Middle frontal gyrus (tissue), 1 donor: ENCODE results near the gene MATCAP1.

Experiments
- DNase-seq: peaks from one replicate; pipeline ENCODE4 v3.0.0-alpha.2; 2015; ENCODE audit warnings: low spot score; ENCODE audit errors: extremely low spot score

The MATCAP1 gene

GRCh38 chr16:67191411-67191994, 7.7 kb upstream of the MATCAP1 start:
- DNase-seq = no peak

DNA sequence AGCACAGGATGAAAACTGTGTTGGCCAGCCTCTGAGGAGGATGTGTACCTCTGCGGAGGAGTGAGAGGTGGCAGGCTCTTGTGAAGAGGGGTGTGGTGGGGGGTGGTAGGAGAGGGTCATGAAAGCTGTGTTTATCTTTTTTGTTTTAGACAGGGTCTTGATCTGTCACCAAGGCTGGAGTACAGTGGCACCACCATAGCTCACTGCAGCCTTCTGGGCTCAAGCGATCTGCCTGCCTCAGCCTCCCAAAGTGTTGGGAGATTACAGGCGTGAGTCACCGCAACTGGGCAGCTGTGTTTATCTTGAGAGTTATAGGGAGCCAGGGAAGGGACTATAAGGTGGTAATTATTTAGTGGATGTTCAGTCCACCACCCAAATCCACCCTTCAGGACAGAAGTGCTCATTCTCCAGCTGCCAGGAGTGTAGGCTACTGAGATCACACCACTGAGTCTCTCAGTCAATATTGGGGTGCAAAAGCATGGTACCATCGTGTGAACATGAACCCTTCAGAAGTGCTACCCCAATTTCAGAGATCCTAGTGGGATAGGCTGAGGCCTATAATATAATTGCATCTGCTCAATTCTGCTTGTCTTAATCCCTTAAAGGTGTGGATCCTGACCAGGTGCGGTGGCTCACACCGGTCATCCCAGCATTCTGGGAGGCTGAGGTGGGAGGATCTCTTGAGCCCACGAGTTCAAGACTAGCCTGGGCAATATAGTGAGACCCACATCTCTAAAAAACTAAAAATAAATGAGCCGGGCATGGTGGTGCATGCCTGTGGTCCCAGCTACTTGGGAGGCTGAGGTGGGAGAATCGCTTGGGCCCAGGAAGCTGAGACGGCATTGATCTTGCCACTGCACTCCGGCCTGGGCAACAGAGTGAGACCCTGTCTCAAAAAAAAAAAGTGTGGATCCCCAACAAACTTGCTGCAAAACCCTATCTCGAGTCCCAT, 7.0 kb upstream of the MATCAP1 start:
- no peak for DNase-seq

- no peak for DNase-seq
These were observed 6.3 kb upstream of the MATCAP1 start, which contains the start of gene EXOC3L1 for GRCh38 chr16:67190041-67190440. TSS of gene EXOC3L1 (minus strand) at chr16:67190136. CDS start at chr16:67189676, 460 bp downstream.

- no peak for DNase-seq
These were observed 5.0 kb upstream of the MATCAP1 start for GRCh38 chr16:67188798-67189197.

DNA sequence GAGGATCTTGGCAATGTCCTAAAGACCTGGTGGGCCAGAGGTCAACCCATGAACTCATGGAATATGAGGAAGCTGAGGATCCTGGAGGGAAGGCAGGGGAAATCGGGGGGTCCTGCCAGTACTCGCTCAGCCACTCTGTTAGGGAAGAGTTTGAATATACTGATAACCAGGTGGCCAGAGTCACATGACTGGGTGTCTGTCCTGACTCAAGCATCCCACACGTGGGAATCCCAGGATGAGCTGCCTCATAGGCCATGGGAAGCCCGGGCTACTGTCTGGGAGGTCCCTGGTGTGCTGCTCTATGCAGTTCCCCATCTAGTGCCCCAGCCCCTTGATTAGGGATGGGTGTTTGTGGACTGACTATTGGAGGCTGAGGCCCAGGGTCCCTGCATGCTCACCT, 4.6 kb upstream of the MATCAP1 start:
- no peak for DNase-seq

- no peak for DNase-seq
These were observed 3.6 kb upstream of the MATCAP1 start for GRCh38 chr16:67187175-67187890.

DNA sequence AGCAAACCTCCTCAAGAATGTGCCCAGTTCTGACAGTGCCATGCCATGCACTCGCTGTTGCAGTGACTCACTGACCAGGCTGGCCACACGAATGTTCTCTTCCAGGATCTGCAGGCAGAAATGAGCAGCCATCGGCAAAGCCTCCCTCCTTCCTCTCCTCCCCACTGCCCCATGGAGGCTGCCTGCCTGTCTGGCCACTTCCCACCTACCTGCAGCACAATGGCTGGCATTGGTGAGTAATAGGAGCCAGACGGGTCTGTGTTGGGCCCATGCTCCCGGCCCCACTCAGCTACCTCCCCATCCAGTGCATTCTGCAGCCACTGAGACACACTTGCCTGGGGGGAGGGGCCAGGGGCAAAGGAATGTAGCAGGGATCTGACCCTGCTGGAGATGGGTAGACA, 2.8 kb upstream of the MATCAP1 start:
- no peak for DNase-seq

- DNase-seq = no peak
These were observed 1.9 kb upstream of the MATCAP1 start for GRCh38 chr16:67185651-67186134.

GRCh38 chr16:67184995-67185650, 1.4 kb upstream of the MATCAP1 start:
- no peak for DNase-seq

- DNase-seq = no peak
These were observed 761 bp upstream of the MATCAP1 start for GRCh38 chr16:67184453-67184994.

DNA sequence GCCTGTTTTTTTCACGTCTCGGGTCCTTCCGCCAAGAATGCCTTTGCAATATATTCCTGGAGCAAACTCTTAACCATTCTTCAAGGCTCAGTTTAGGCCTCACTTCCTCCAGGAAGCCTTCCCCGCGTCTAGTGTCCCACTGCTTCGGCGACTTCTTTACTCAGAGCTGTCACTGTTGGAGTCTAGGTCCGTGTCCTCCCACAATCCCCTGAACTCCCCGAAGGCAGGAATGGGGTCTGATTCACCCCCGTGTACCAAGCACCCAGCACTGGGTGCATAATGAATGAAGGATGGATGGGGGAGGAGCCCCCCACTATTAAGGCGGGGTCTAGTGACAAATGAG, 508 bp downstream of the MATCAP1 start:
- no peak for DNase-seq

GRCh38 chr16:67182288-67182687, 1.5 kb downstream of the MATCAP1 start:
- DNase-seq = no peak

- no peak for DNase-seq
These were observed 2.4 kb downstream of the MATCAP1 start for GRCh38 chr16:67181346-67181745.

GRCh38 chr16:67180166-67180565, 3.6 kb downstream of the MATCAP1 start:
- DNase-seq = no peak

- no peak for DNase-seq
These were observed 4.2 kb downstream of the MATCAP1 start for GRCh38 chr16:67179421-67180080.

- DNase-seq = no peak
These were observed 5.7 kb downstream of the MATCAP1 start for GRCh38 chr16:67177743-67178699.

DNA sequence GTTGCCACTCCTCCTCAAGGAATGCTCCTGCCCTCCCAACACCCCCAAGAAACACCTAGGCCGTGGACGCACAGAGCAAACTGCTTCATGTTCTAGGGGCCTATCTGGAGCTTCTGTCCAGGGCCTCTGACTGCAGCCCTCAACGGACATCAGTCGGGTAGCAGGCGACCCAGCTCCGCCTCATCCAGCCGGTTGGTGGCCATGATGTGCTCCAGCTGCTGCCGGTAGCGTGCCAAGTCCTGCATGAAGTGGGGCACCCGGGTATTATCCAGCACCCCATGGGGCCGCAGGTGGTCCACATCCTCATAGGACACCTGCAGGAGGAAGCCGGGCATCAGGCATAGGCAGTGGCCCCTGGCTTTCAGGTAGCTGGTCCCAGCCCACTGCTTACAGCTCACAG, 7.1 kb downstream of the MATCAP1 start:
- no peak for DNase-seq

- DNase-seq = no peak
These were observed 9.0 kb downstream of the MATCAP1 start for GRCh38 chr16:67174706-67175231.
